Fibroblast of lung (primary cell): ENCODE measurements around the gene RPRD1B. TPM values are rescaled to one million over a fixed set of nuclear protein-coding genes. Genes with fewer than 3 reads are reported as not detected.

Experiments
- DNase-seq, 2 donors: peaks; one replicate each; pipeline versions ENCODE4 v3.0.0 to v3.0.0-alpha.2; 2010; ENCODE audit warnings: low read depth in 2 of 2
- H2AFZ ChIP-seq: 2 replicates; pipeline ENCODE4 v1.5.1; 2012; ENCODE audit warnings: low read length, control low read depth, inconsistent platforms
- H3K27ac ChIP-seq: 2 replicates; pipeline ENCODE4 v1.5.1; 2011; ENCODE audit warnings: low read length, control low read depth; ENCODE audit not compliant: insufficient read depth
- H3K27me3 ChIP-seq: 2 replicates; pipeline ENCODE4 v1.5.1; 2011; ENCODE audit warnings: mild to moderate bottlenecking, low read length; ENCODE audit not compliant: control insufficient read depth, insufficient read depth
- H3K36me3 ChIP-seq: 2 replicates; pipeline ENCODE4 v1.5.1; 2011; ENCODE audit warnings: low read length; ENCODE audit not compliant: control insufficient read depth, insufficient read depth
- H3K4me1 ChIP-seq: 2 replicates; pipeline ENCODE4 v1.5.1; 2011; ENCODE audit warnings: low read length; ENCODE audit not compliant: control insufficient read depth, insufficient read depth; ENCODE audit errors: extremely low read depth
- H3K4me2 ChIP-seq: 2 replicates; pipeline ENCODE4 v1.5.1; 2011; ENCODE audit warnings: low read length, control low read depth; ENCODE audit not compliant: insufficient read depth; ENCODE audit errors: extremely low read depth
- H3K4me3 ChIP-seq, 4 experiments: fragments of 200-600 bp in 1 of 4; sonication (generic) in 1 of 4; replicated peaks in 1 of 4; 2 replicates each; pipeline ENCODE4 v1.5.1; 2011 to 2016; ENCODE audit warnings: low read length in 4 of 4, low read depth in 3 of 4, mild to moderate bottlenecking in 3 of 4, control low read depth in 2 of 4, inconsistent platforms in 1 of 4, mixed read lengths in 1 of 4; ENCODE audit not compliant: insufficient read depth in 1 of 4; ENCODE audit errors: control extremely low read depth in 1 of 4
- H3K79me2 ChIP-seq: 2 replicates; pipeline ENCODE4 v1.5.1; 2012; ENCODE audit warnings: mild to moderate bottlenecking, low read length, inconsistent platforms; ENCODE audit not compliant: control insufficient read depth, insufficient read depth
- H3K9ac ChIP-seq: 2 replicates; pipeline ENCODE4 v1.5.1; 2011; ENCODE audit warnings: mild to moderate bottlenecking, low read length, control low read depth; ENCODE audit not compliant: insufficient read depth
- H3K9me3 ChIP-seq: 2 replicates; pipeline ENCODE4 v1.5.1; 2012; ENCODE audit warnings: low read depth, low read length; ENCODE audit not compliant: control insufficient read depth, insufficient read depth
- H4K20me1 ChIP-seq: 2 replicates; pipeline ENCODE4 v1.5.1; 2011; ENCODE audit warnings: low read length; ENCODE audit not compliant: control insufficient read depth, insufficient read depth; ENCODE audit errors: extremely low read depth
- CTCF ChIP-seq, 2 donors: IDR thresholded peaks in 1 of 2; conservative IDR thresholded peaks in 1 of 2; 1 replicate in 1 of 2; 2 replicates in 1 of 2; pipeline ENCODE4 v1.5.1; 2011 to 2012; ENCODE audit warnings: low read length in 2 of 2, control low read depth in 1 of 2, inconsistent platforms in 1 of 2, low read depth in 1 of 2, mild to moderate bottlenecking in 1 of 2
- EZH2 ChIP-seq: IDR thresholded peaks from 2 replicates; pipeline ENCODE4 v1.5.1; 2012; ENCODE audit warnings: low read length, control low read depth, mild to moderate bottlenecking; ENCODE audit errors: missing control alignments
- polyA plus RNA-seq, 2 donors: library from polyadenylated mRNA; depleted of rRNA in 1 of 2; stranded (reverse) in 1 of 2; unstranded in 1 of 2; fragments of >200 nt; gene quantifications; 2 replicates each; pipeline ENCODE4 v1.2.1, GENCODE V29; 2011 to 2012; ENCODE audit warnings: missing spikeins in 1 of 2
- total RNA-seq: library from RNA; depleted of rRNA; stranded (reverse); fragments of >200 nt; gene quantifications from 2 replicates; pipeline ENCODE4 v1.2.1, GENCODE V29; 2014

Gene RPRD1B
- total and polyA plus RNA-seq, 2 donors (not counting 1 experiment from before 2014, with no cell fraction given), result 23.8 to 23.9 TPM

GRCh38 chr20:38017959-38018358 lies 15.6 kb upstream of the RPRD1B start:
- Histone ChIP-seq H3K27ac (no peak overlapping the region), H3K9ac (no peak overlapping the region), H3K79me2 (peaks cover 12% of the 10 kb centered on the region), H2AFZ (no peak overlapping the region), H3K27me3 (no peaks in the 10 kb centered on the region), H3K9me3 (no peaks in the 10 kb centered on the region), H4K20me1 (no peaks in the 10 kb centered on the region), H3K36me3 (peaks cover 1% of the 10 kb centered on the region), H3K4me3 (no peak overlapping the region), H3K4me2 (no peak overlapping the region), H3K4me1 (no peaks in the 10 kb centered on the region)
- no peak for DNase-seq
- TF ChIP-seq EZH2 (no peak), CTCF (conservative IDR thresholded peaks at IDR 0.05 in 1 of 2, IDR thresholded peaks at IDR 0.05 in 1 of 2; ENCODE audit: low read depth in 1 of 2, low read length in 2 of 2) (no peak)

- no peak for DNase-seq
- H3K79me2 ChIP-seq, result peaks cover 12% of the 10 kb centered on the region
- TF ChIP-seq CTCF (conservative IDR thresholded peaks at IDR 0.05 in 1 of 2, IDR thresholded peaks at IDR 0.05 in 1 of 2; ENCODE audit: low read depth in 1 of 2, low read length in 2 of 2), result no peak
- no peak for TF ChIP-seq EZH2
Measured at GRCh38 chr20:38018385-38018784, 15.2 kb upstream of the RPRD1B start.

GRCh38 chr20:38021087-38021772 lies 12.3 kb upstream of the RPRD1B start:
- H3K36me3 ChIP-seq, result peaks cover 1% of the 10 kb centered on the region
- no peak for DNase-seq
- TF ChIP-seq EZH2 (no peak), CTCF (conservative IDR thresholded peaks at IDR 0.05 in 1 of 2, IDR thresholded peaks at IDR 0.05 in 1 of 2; ENCODE audit: low read depth in 1 of 2, low read length in 2 of 2) (no peak)
- H3K79me2 ChIP-seq, result peaks cover 20% of the 10 kb centered on the region
- no peaks in the 10 kb centered on the region for H4K20me1 ChIP-seq
- no peaks in the 10 kb centered on the region for H3K9me3 ChIP-seq
- H3K4me3 ChIP-seq, result no peak overlapping the region
- no peaks in the 10 kb centered on the region for H3K4me1 ChIP-seq
- no peak overlapping the region for H3K27ac ChIP-seq
- H3K27me3 ChIP-seq, result no peaks in the 10 kb centered on the region
- no peak overlapping the region for H3K4me2 ChIP-seq
- H2AFZ ChIP-seq, result no peak overlapping the region
- H3K9ac ChIP-seq, result no peak overlapping the region

More at GRCh38 chr20:38018385-38018784, 15.2 kb upstream of the RPRD1B start:
- no peak overlapping the region for H3K4me2 ChIP-seq
- no peaks in the 10 kb centered on the region for H4K20me1 ChIP-seq
- H3K9me3 ChIP-seq, result no peaks in the 10 kb centered on the region
- no peaks in the 10 kb centered on the region for H3K27me3 ChIP-seq
- no peaks in the 10 kb centered on the region for H3K4me1 ChIP-seq
- H3K36me3 ChIP-seq, result peaks cover 1% of the 10 kb centered on the region
- no peak overlapping the region for H3K9ac ChIP-seq
- no peak overlapping the region for H2AFZ ChIP-seq
- no peak overlapping the region for H3K4me3 ChIP-seq
- H3K27ac ChIP-seq, result no peak overlapping the region
